GM06990 (cell line): ENCODE data around the gene PELO.

ENCODE experiments used
- DNase-seq: peaks from one replicate; pipeline ENCODE4 v3.0.0-alpha.2; 2011; ENCODE audit not compliant: insufficient read length; ENCODE audit errors: extremely low read depth
- H3K27me3 ChIP-seq: replicated peaks from 2 replicates; pipeline ENCODE4 v1.6.0; 2011; ENCODE audit warnings: low read length; ENCODE audit not compliant: control insufficient read depth, insufficient read depth
- H3K36me3 ChIP-seq: 2 replicates; pipeline ENCODE4 v1.5.1; 2011; ENCODE audit warnings: low read length; ENCODE audit not compliant: control insufficient read depth, insufficient read depth
- H3K4me3 ChIP-seq: replicated peaks from 2 replicates; pipeline ENCODE4 v1.5.1; 2011; ENCODE audit warnings: low read depth, mild to moderate bottlenecking, control low read depth, low read length
- CTCF ChIP-seq: IDR thresholded peaks from 2 replicates; pipeline ENCODE4 v1.5.1; 2011; ENCODE audit warnings: low read length, control low read depth, mild to moderate bottlenecking, inconsistent platforms; ENCODE audit not compliant: insufficient read depth, poor library complexity, severe bottlenecking

The PELO gene

GRCh38 chr5:52787600-52788504 lies at the start of gene PELO, which contains the start of gene ITGA1:
Gene PELO (plus strand): TSS chr5:52787916. CDS start chr5:52800395, 12,479 bp downstream.
Gene ITGA1 (plus strand): TSS chr5:52787916. CDS start chr5:52788354, 438 bp downstream.
- peak; percentile 21 for TF ChIP-seq CTCF
- peak; percentile 54 for DNase-seq
- Histone ChIP-seq H3K27me3 (no peaks in the 10 kb centered on the region), H3K36me3 (no peaks in the 10 kb centered on the region), H3K4me3 (peak within 1 kb of the TSS; percentile 69)

- DNase-seq: no peak
- Histone ChIP-seq H3K27me3 (no peaks in the 10 kb centered on the region), H3K36me3 (no peaks in the 10 kb centered on the region), H3K4me3 (no peak overlapping the region)
- TF ChIP-seq CTCF: no peak
Observed at GRCh38 chr5:52738095-52738506, 49.6 kb upstream of the PELO start.

GRCh38 chr5:52740007-52740406 lies 47.7 kb upstream of the PELO start:
- Histone ChIP-seq H3K27me3 (no peaks in the 10 kb centered on the region), H3K4me3 (no peak overlapping the region), H3K36me3 (no peaks in the 10 kb centered on the region)
- no peak for TF ChIP-seq CTCF
- DNase-seq: no peak

GRCh38 chr5:52743012-52743411 lies 44.7 kb upstream of the PELO start:
- Histone ChIP-seq H3K36me3 (no peaks in the 10 kb centered on the region), H3K27me3 (no peaks in the 10 kb centered on the region), H3K4me3 (no peak overlapping the region)
- no peak for DNase-seq
- no peak for TF ChIP-seq CTCF

- H3K36me3 ChIP-seq: no peaks in the 10 kb centered on the region
- no peak for DNase-seq
- H3K4me3 ChIP-seq: no peak overlapping the region
- no peaks in the 10 kb centered on the region for H3K27me3 ChIP-seq
- no peak for TF ChIP-seq CTCF
Observed at GRCh38 chr5:52743529-52743928, 44.2 kb upstream of the PELO start.
